Measurements from ENCODE around the gene ATP2C1.

DNA sequence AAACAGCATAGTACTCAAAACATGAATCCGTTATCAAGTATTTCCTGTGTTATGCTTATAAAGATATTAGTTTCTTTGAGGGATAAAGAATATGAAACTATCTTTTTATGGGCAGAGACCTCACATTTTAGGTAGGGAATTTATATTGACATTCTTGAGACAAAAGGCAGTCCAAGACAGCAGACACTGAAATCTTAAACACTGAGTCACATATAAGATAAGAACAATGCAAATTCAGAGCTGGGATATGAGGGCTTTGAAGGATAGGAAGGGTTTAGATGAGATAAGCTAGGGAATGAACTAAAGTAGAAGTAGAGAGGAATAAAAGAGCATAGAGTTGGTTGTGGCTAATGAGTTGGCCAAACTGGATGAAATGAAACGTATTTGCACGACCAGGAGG lies 74.3 kb downstream of the ATP2C1 start:
- TF ChIP-seq, protein P1, sequence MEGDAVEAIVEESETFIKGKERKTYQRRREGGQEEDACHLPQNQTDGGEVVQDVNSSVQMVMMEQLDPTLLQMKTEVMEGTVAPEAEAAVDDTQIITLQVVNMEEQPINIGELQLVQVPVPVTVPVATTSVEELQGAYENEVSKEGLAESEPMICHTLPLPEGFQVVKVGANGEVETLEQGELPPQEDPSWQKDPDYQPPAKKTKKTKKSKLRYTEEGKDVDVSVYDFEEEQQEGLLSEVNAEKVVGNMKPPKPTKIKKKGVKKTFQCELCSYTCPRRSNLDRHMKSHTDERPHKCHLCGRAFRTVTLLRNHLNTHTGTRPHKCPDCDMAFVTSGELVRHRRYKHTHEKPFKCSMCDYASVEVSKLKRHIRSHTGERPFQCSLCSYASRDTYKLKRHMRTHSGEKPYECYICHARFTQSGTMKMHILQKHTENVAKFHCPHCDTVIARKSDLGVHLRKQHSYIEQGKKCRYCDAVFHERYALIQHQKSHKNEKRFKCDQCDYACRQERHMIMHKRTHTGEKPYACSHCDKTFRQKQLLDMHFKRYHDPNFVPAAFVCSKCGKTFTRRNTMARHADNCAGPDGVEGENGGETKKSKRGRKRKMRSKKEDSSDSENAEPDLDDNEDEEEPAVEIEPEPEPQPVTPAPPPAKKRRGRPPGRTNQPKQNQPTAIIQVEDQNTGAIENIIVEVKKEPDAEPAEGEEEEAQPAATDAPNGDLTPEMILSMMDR (IDR thresholded peaks at IDR 0.05; ENCODE audit: insufficient read depth, low read length, poor library complexity, severe bottlenecking) = no peak
- no peak for TF ChIP-seq EZH2phosphoT487 (conservative IDR thresholded peaks at IDR 0.05; ENCODE audit: low read length)

Measured in SU-DHL-6 (cell line).